DND-41 (cell line): ENCODE results near the gene MTSS2.

ENCODE experiments used
- CTCF ChIP-seq: IDR thresholded peaks from 2 replicates; pipeline ENCODE4 v1.5.1; 2012; ENCODE audit warnings: borderline replicate concordance, low read length, moderate library complexity, mild to moderate bottlenecking; ENCODE audit not compliant: poor library complexity, severe bottlenecking; ENCODE audit errors: extremely low read depth
- EZH2 ChIP-seq: IDR thresholded peaks from 3 replicates; pipeline ENCODE4 v1.6.1; 2012; ENCODE audit warnings: borderline replicate concordance, low read depth, mild to moderate bottlenecking, moderate library complexity, low read length, inconsistent platforms; ENCODE audit not compliant: severe bottlenecking

- no peak for TF ChIP-seq EZH2
- TF ChIP-seq CTCF = no peak
Observed at GRCh38 chr16:70689035-70689969, 3.4 kb upstream of the MTSS2 start.
